ENCODE results near the gene PRAMEF12. TPM values are rescaled to one million over a fixed set of nuclear protein-coding genes. Genes with fewer than 3 reads are reported as not detected.
"Not testable (repeated sequence)": the region's sequence is repeated elsewhere in the genome, so short reads cannot be mapped to it uniquely, and the experiment has no call there.

PRAMEF12 gene
- not detected for polyA plus RNA-seq (2013, experiment 1 of 2)
- not detected for polyA plus RNA-seq (2013, experiment 2 of 2)

DNA sequence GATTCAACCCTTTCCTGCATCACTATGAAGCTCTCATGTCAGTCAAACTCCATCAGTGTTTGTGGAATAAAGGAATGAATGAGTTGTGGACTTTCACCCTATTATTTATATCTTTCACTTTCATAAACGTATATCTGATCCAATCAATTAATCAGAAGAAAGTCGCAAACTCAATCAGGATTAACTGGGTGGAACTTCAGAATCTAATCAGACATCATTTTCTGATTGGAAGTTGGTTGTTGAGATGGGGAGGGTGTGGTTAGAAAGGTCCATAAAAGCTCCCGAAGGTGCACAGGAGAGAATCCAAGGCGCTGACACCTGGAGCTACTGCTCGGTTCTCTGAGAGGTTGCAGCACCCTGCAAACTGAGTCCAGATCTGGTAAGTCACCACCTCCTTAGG is at the start of gene PRAMEF12:
TSS of gene PRAMEF12 (plus strand) at position 301 of the 400 bp plus-strand sequence. CDS start 1,130 bp downstream, outside the sequence.
- no peak within 1 kb of the TSS for H3K4me3 ChIP-seq (ENCODE audit: extremely low read depth, insufficient read depth, low read length, poor library complexity, severe bottlenecking)
- WGBS, 2 experiments (ENCODE audit: insufficient coverage in 2 of 2) = 82 to 92% methylated on average over 4 of the region's 5 CpGs
- no peak within 1 kb of the TSS for H3K27ac ChIP-seq (ENCODE audit: low read depth, low read length, severe bottlenecking)

DNA sequence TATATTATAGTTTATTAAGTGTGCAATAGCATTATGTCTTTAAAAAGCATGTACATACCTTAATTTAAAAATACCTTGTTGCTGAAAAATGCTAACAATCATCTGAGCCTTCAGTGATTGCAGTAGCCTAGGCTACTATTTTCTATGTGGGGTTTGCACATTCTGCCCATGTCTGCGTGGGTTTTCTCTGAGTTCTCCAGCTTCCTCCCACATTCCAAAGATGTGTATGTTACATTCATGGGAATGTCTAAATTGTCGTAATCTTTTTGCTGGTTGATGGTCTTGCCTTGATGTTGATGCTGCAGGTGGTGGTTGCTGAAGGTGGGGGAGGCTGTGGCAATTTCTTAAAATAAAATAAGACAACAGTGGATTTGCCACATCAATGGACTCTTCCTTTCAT is 45.1 kb upstream of the PRAMEF12 start:
- no peaks in the 10 kb centered on the region for H3K36me3 ChIP-seq (ENCODE audit: control insufficient read depth, insufficient read depth, low read length)
- H3K4me3 ChIP-seq (ENCODE audit: extremely low read depth, insufficient read depth, low read length, poor library complexity, severe bottlenecking) = no peak overlapping the region
- no peak overlapping the region for H3K27ac ChIP-seq (ENCODE audit: low read depth, low read length, severe bottlenecking)
- peaks cover 6% of the 10 kb centered on the region for H3K9me3 ChIP-seq (ENCODE audit: control insufficient read depth, low read length)
- no CpG with 5 or more reads among the region's 2 CpGs for whole genome bisulfite sequencing, 2 experiments (ENCODE audit: insufficient coverage in 2 of 2)
- no peaks in the 10 kb centered on the region for H3K4me1 ChIP-seq (ENCODE audit: control insufficient read depth, insufficient read depth, low read length, poor library complexity, severe bottlenecking)

More for the DNA sequence above, at the start of gene PRAMEF12:
- Histone ChIP-seq H3K36me3 (ENCODE audit: control insufficient read depth, insufficient read depth, low read length) (no peaks in the 10 kb centered on the region), H3K9me3 (ENCODE audit: control insufficient read depth, low read length) (peaks cover 3% of the 10 kb centered on the region), H3K4me1 (ENCODE audit: control insufficient read depth, insufficient read depth, low read length, poor library complexity, severe bottlenecking) (no peaks in the 10 kb centered on the region)

DNA sequence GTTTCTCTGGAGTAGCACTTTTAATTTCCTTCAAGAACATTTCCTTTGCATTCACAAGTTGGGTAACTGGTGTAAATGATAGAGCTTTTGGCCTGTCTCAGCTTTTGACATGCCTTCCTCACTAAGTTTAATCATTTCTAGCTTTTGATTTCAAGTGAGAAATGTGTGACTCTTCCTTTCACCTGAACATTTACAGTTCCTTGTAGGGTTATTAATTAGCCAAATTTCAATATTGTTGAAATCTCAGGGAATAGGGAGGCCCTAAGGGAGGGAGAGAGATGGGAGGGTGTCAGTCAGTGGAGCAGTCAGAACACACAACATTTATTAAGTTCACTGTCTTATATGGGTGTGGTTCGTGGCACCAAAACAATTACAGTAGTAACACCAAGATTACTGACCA is 43.4 kb upstream of the PRAMEF12 start:
- Histone ChIP-seq H3K4me3 (ENCODE audit: extremely low read depth, insufficient read depth, low read length, poor library complexity, severe bottlenecking) (no peak overlapping the region), H3K9me3 (ENCODE audit: control insufficient read depth, low read length) (peaks cover 6% of the 10 kb centered on the region), H3K4me1 (ENCODE audit: control insufficient read depth, insufficient read depth, low read length, poor library complexity, severe bottlenecking) (no peaks in the 10 kb centered on the region), H3K27ac (ENCODE audit: low read depth, low read length, severe bottlenecking) (no peak overlapping the region), H3K36me3 (ENCODE audit: control insufficient read depth, insufficient read depth, low read length) (no peaks in the 10 kb centered on the region)
- no CpG with 5 or more reads among the region's 1 CpG for WGBS, 2 experiments (ENCODE audit: insufficient coverage in 2 of 2)

DNA sequence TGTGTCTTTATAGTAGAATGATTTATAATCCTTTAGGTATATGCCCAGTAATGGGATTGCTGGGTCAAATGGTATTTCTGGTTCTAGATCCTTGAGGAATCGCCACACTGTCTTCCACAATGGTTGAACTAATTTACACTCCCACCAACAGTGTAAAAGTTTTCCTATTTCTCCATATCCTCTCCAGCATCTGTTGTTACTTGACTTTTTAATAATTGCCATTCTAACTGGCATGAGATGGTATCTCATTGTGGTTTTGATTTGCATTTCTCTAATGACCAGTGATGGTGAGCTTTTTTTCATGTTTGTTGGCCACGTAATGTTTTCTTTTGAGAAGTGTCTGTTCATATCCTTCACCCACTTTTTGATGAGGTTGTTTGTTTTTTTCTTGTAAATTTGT is 42.5 kb upstream of the PRAMEF12 start:
- not testable (repeated sequence) for H3K9me3 ChIP-seq (ENCODE audit: control insufficient read depth, low read length); H3K27ac ChIP-seq (ENCODE audit: low read depth, low read length, severe bottlenecking); H3K36me3 ChIP-seq (ENCODE audit: control insufficient read depth, insufficient read depth, low read length); H3K4me1 ChIP-seq (ENCODE audit: control insufficient read depth, insufficient read depth, low read length, poor library complexity, severe bottlenecking); H3K4me3 ChIP-seq (ENCODE audit: extremely low read depth, insufficient read depth, low read length, poor library complexity, severe bottlenecking)
- no CpG with 5 or more reads among the region's 2 CpGs for WGBS, 2 experiments (ENCODE audit: insufficient coverage in 2 of 2)

DNA sequence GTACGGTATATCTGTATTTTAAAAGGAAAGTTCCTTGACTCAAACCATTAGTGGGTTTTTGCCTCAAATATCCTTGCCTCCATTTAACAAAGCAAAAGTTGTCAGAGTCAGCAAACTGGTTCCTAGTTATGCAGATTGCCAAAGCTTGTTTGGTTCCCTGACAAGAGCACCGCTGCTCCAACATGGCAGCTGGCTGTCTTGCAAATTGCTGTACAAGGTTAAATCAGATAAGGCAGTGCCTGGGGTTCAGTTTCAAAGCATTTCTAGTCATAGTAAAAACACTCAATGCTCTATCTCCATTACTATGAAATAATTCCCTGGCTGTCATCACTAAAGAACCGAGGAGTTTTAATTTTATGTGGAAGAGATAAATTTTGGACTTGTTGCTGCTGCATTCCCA is 38.9 kb upstream of the PRAMEF12 start:
- H3K4me3 ChIP-seq (ENCODE audit: extremely low read depth, insufficient read depth, low read length, poor library complexity, severe bottlenecking) = no peak overlapping the region
- H3K36me3 ChIP-seq (ENCODE audit: control insufficient read depth, insufficient read depth, low read length) = no peaks in the 10 kb centered on the region
- no peaks in the 10 kb centered on the region for H3K4me1 ChIP-seq (ENCODE audit: control insufficient read depth, insufficient read depth, low read length, poor library complexity, severe bottlenecking)
- no peaks in the 10 kb centered on the region for H3K9me3 ChIP-seq (ENCODE audit: control insufficient read depth, low read length)
- no peak overlapping the region for H3K27ac ChIP-seq (ENCODE audit: low read depth, low read length, severe bottlenecking)
- 83% methylated on average over 1 of the region's 3 CpGs for WGBS, 2 experiments (ENCODE audit: insufficient coverage in 2 of 2)

DNA sequence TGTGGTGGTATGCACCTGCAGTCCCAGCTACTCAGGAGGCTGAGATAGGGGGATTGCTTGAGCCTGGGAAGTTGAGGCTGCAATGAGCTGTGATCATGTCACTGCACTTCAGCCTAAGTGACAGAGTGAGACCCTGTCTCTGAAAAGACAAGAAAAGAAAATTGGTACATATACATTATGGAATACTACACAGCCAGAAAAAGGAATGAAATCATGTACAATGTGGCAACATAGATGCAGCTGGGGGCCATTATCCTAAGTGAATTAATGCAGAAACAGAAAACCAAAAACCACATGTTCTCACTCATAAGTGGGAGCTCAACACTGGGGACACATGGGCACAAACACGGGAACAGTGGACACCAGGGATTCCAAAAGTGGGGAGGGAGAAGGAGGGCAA is 34.6 kb upstream of the PRAMEF12 start:
- Histone ChIP-seq H3K4me3 (ENCODE audit: extremely low read depth, insufficient read depth, low read length, poor library complexity, severe bottlenecking) (no peak overlapping the region), H3K36me3 (ENCODE audit: control insufficient read depth, insufficient read depth, low read length) (no peaks in the 10 kb centered on the region), H3K4me1 (ENCODE audit: control insufficient read depth, insufficient read depth, low read length, poor library complexity, severe bottlenecking) (no peaks in the 10 kb centered on the region), H3K9me3 (ENCODE audit: control insufficient read depth, low read length) (no peaks in the 10 kb centered on the region), H3K27ac (ENCODE audit: low read depth, low read length, severe bottlenecking) (no peak overlapping the region)
- WGBS, 2 experiments (ENCODE audit: insufficient coverage in 2 of 2) = 70% methylated on average over 1 of the region's 1 CpG; no CpG with 5 or more reads in 1 of the 2 experiments

DNA sequence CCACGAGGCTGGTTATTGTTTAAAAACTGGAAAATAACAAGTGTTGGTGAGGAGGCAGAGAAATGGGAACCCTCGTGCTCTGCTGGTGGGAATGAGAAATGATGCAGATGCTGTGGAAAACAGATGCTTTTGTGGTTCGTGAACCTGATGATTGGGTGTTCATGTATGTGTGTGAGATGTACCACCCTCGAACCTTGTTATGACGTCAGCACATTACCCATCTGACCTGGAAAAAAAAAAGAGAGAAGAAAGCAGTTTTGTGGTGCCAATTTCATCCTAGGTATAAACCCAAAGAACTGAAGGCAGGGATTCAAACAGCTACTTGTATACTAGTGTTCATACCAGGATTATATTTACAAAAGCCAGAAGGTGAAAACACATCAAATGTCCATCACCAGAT is 33.9 kb upstream of the PRAMEF12 start:
- no peak overlapping the region for H3K27ac ChIP-seq (ENCODE audit: low read depth, low read length, severe bottlenecking)
- WGBS, 2 experiments (ENCODE audit: insufficient coverage in 2 of 2) = 97% methylated on average over 2 to 4 of the region's 5 CpGs
- no peaks in the 10 kb centered on the region for H3K9me3 ChIP-seq (ENCODE audit: control insufficient read depth, low read length)
- H3K36me3 ChIP-seq (ENCODE audit: control insufficient read depth, insufficient read depth, low read length) = no peaks in the 10 kb centered on the region
- no peak overlapping the region for H3K4me3 ChIP-seq (ENCODE audit: extremely low read depth, insufficient read depth, low read length, poor library complexity, severe bottlenecking)
- no peaks in the 10 kb centered on the region for H3K4me1 ChIP-seq (ENCODE audit: control insufficient read depth, insufficient read depth, low read length, poor library complexity, severe bottlenecking)

DNA sequence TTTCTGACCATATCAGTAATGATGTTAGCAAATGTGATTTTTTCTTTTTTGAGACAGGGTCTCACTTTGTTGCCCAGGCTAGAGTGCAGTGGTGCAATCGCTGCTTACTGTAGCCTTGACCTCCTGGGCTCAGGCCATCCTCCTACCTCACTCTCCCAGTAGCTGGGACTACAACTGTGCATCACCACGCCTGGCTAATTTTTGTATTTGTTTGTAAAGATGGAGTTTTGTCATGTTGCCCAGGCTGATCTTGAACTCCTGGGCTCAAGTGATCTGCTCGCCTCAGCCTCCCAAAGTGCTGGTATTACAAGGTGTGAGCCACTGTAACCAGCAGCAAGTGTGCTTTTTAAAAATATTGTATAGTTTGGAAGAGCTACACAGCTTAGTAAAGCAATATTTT is 31.6 kb upstream of the PRAMEF12 start:
- H3K4me3 ChIP-seq (ENCODE audit: extremely low read depth, insufficient read depth, low read length, poor library complexity, severe bottlenecking) = no peak overlapping the region
- H3K27ac ChIP-seq (ENCODE audit: low read depth, low read length, severe bottlenecking) = no peak overlapping the region
- no peaks in the 10 kb centered on the region for H3K36me3 ChIP-seq (ENCODE audit: control insufficient read depth, insufficient read depth, low read length)
- 93% methylated on average over 2 of the region's 3 CpGs; no CpG with 5 or more reads in 1 of the 2 experiments for WGBS, 2 experiments (ENCODE audit: insufficient coverage in 2 of 2)
- H3K4me1 ChIP-seq (ENCODE audit: control insufficient read depth, insufficient read depth, low read length, poor library complexity, severe bottlenecking) = no peaks in the 10 kb centered on the region
- H3K9me3 ChIP-seq (ENCODE audit: control insufficient read depth, low read length) = no peaks in the 10 kb centered on the region

DNA sequence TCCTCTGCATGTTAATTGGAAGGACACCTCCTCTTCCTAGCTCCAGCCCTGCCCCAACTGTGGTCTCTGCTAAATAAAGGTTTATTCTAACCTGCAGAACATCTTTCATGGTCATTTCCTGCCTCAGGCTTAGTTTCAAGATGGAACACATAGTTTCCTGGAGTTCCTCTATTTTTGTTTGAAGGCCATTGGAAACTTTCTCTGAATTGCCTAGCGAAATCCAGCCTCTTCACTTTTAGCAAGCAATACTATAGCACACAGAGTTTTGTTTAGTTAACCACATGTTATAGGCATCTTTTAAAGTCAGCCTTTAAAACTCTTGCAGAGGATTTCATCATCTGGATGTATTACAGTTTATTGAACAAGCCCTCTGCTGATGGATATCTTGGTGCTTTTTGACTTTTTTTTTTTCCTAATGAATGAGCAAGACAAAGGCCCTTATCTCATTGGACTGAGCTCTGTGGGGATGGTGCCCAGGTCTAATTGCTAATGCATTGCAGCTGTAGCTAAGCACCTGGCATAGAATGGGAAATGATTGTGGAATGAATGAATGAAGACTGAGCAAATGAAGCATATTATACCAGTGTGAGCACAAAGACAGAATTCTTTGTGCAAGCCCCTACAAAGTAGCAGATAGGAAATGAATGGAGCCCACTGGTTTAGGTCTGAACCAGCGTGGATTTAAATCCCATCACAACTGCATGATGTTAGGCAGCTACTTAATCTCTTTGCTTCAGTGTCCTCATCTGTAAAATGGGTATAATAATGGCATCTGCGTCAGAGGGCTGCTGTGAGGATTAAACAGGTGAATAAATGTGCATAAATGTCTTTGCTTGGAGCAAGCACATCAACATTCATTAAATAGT is 28.2 kb upstream of the PRAMEF12 start:
- H3K9me3 ChIP-seq (ENCODE audit: control insufficient read depth, low read length) = no peaks in the 10 kb centered on the region
- H3K4me3 ChIP-seq (ENCODE audit: extremely low read depth, insufficient read depth, low read length, poor library complexity, severe bottlenecking) = no peak overlapping the region
- 40 to 100% methylated on average over 1 of the region's 3 CpGs for WGBS, 2 experiments (ENCODE audit: insufficient coverage in 2 of 2)
- H3K36me3 ChIP-seq (ENCODE audit: control insufficient read depth, insufficient read depth, low read length) = no peaks in the 10 kb centered on the region
- no peaks in the 10 kb centered on the region for H3K4me1 ChIP-seq (ENCODE audit: control insufficient read depth, insufficient read depth, low read length, poor library complexity, severe bottlenecking)
- no peak overlapping the region for H3K27ac ChIP-seq (ENCODE audit: low read depth, low read length, severe bottlenecking)

DNA sequence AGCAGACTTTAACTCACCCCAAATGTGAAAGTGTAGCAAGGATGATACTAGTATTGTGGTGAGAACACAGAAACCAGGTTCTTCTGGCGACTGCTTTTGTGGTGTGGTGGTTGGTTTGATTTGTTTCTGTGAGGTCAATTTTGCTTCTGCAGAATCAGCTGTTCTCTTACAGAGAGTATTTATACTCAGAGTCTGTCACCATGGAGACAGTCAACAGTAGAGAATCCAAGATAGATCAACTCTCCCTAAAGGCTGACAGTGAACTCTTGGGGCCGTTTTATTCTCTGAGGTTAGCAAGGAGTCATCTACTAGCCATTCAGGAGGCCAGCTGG is 27.6 kb upstream of the PRAMEF12 start, which contains the start of gene CFAP107:
TSS of gene CFAP107 (plus strand) at position 209 of the 332 bp plus-strand sequence. CDS start 231 bp downstream, outside the sequence.
- H3K36me3 ChIP-seq (ENCODE audit: control insufficient read depth, insufficient read depth, low read length) = no peaks in the 10 kb centered on the region
- no peak within 1 kb of the TSS for H3K27ac ChIP-seq (ENCODE audit: low read depth, low read length, severe bottlenecking)
- H3K4me1 ChIP-seq (ENCODE audit: control insufficient read depth, insufficient read depth, low read length, poor library complexity, severe bottlenecking) = no peaks in the 10 kb centered on the region
- 81% methylated on average over 2 of the region's 2 CpGs; no CpG with 5 or more reads in 1 of the 2 experiments for WGBS, 2 experiments (ENCODE audit: insufficient coverage in 2 of 2)
- H3K9me3 ChIP-seq (ENCODE audit: control insufficient read depth, low read length) = no peaks in the 10 kb centered on the region
- no peak within 1 kb of the TSS for H3K4me3 ChIP-seq (ENCODE audit: extremely low read depth, insufficient read depth, low read length, poor library complexity, severe bottlenecking)

DNA sequence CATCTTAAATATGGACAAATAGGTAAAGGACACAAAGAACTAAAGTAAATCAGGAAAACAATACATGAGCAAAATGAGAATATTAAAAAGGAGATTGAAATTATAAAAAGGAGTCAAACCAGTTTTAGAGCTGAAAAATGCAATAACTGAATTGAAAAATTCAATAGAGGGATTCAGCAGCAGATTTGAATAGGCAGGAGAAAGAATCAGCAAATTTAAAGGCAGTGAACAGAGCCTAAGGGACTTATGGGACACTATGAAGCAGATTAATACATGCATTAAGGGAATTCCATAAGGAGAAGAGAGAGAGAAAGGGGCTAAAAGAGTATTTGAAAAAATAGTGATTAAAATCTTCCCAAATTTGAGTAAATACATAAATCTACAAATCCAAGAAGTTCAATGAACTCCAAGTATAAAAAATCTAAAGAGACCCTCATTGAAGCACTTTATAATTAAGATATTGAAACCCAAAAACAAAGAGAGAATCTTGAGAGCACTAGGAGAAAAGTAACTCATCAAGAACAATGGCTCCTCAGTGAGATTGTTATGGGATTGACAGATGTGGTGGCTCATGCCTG is 24.7 kb upstream of the PRAMEF12 start:
- Histone ChIP-seq H3K27ac (ENCODE audit: low read depth, low read length, severe bottlenecking) (no peak overlapping the region), H3K4me1 (ENCODE audit: control insufficient read depth, insufficient read depth, low read length, poor library complexity, severe bottlenecking) (no peaks in the 10 kb centered on the region), H3K9me3 (ENCODE audit: control insufficient read depth, low read length) (no peaks in the 10 kb centered on the region), H3K4me3 (ENCODE audit: extremely low read depth, insufficient read depth, low read length, poor library complexity, severe bottlenecking) (no peak overlapping the region), H3K36me3 (ENCODE audit: control insufficient read depth, insufficient read depth, low read length) (no peaks in the 10 kb centered on the region)
